ENCODE measurements around the gene DYNLRB2. TPM values are rescaled to one million over a fixed set of nuclear protein-coding genes. Genes with fewer than 3 reads are reported as not detected.

DYNLRB2 gene
- total and polyA plus RNA-seq, 4 donors, result 0.58 to 0.92 TPM; not detected in 2

- no peak for TF ChIP-seq SP1 (IDR thresholded peaks at IDR 0.05)
- no peak for TF ChIP-seq JUND (IDR thresholded peaks at IDR 0.05)
- TF ChIP-seq REST (IDR thresholded peaks at IDR 0.05), result no peak
- TF ChIP-seq NR2F2 (IDR thresholded peaks at IDR 0.05), result no peak
- TF ChIP-seq, protein P1, sequence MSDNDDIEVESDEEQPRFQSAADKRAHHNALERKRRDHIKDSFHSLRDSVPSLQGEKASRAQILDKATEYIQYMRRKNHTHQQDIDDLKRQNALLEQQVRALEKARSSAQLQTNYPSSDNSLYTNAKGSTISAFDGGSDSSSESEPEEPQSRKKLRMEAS (IDR thresholded peaks at IDR 0.05), result no peak
- TF ChIP-seq CTCF (IDR thresholded peaks at IDR 0.05; ENCODE audit: low read depth, low read length, missing input control), result no peak
- no peak for TF ChIP-seq RXRA (IDR thresholded peaks at IDR 0.05)
These were observed 13.2 kb downstream of the DYNLRB2 start for GRCh38 chr16:80554033-80554432.

GRCh38 chr16:80556481-80556880 lies 15.7 kb downstream of the DYNLRB2 start:
- Histone ChIP-seq H3K4me1 (ENCODE audit: control insufficient read depth in 4 of 4, insufficient read depth in 4 of 4, low read length in 3 of 4) (no peaks in the 10 kb centered on the region), H3K4me3 (ENCODE audit: low read depth in 1 of 3, low read length in 3 of 3) (no peak overlapping the region), H3K36me3 (ENCODE audit: control insufficient read depth in 4 of 4, insufficient read depth in 3 of 4, low read depth in 1 of 4, low read length in 3 of 4) (no peaks in the 10 kb centered on the region), H3K9ac (ENCODE audit: low read depth in 1 of 2, low read length in 2 of 2) (no peak overlapping the region), H3K27me3 (ENCODE audit: control insufficient read depth in 4 of 4, insufficient read depth in 4 of 4, low read length in 3 of 4) (no peaks in the 10 kb centered on the region), H3K27ac (ENCODE audit: low read depth in 1 of 2, low read length in 2 of 2) (no peak overlapping the region), H3K9me3 (ENCODE audit: control insufficient read depth in 4 of 4, low read length in 3 of 4) (no peaks in the 10 kb centered on the region)
- 52% methylated on average over 3 of the region's 3 CpGs for WGBS
- TF ChIP-seq, protein P2, sequence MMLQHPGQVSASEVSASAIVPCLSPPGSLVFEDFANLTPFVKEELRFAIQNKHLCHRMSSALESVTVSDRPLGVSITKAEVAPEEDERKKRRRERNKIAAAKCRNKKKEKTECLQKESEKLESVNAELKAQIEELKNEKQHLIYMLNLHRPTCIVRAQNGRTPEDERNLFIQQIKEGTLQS (IDR thresholded peaks at IDR 0.05), result no peak
- TF ChIP-seq, protein P3, sequence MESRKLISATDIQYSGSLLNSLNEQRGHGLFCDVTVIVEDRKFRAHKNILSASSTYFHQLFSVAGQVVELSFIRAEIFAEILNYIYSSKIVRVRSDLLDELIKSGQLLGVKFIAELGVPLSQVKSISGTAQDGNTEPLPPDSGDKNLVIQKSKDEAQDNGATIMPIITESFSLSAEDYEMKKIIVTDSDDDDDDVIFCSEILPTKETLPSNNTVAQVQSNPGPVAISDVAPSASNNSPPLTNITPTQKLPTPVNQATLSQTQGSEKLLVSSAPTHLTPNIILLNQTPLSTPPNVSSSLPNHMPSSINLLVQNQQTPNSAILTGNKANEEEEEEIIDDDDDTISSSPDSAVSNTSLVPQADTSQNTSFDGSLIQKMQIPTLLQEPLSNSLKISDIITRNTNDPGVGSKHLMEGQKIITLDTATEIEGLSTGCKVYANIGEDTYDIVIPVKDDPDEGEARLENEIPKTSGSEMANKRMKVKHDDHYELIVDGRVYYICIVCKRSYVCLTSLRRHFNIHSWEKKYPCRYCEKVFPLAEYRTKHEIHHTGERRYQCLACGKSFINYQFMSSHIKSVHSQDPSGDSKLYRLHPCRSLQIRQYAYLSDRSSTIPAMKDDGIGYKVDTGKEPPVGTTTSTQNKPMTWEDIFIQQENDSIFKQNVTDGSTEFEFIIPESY (IDR thresholded peaks at IDR 0.05), result no peak
- TF ChIP-seq HNF4A (conservative IDR thresholded peaks at IDR 0.05), result no peak
- no peak for DNase-seq (ENCODE audit: low spot score)

More at GRCh38 chr16:80554033-80554432, 13.2 kb downstream of the DYNLRB2 start:
- Histone ChIP-seq H3K36me3 (ENCODE audit: control insufficient read depth in 4 of 4, insufficient read depth in 3 of 4, low read depth in 1 of 4, low read length in 3 of 4) (no peaks in the 10 kb centered on the region), H3K27ac (ENCODE audit: low read depth in 1 of 2, low read length in 2 of 2) (no peak overlapping the region), H3K9me3 (ENCODE audit: control insufficient read depth in 4 of 4, low read length in 3 of 4) (no peaks in the 10 kb centered on the region), H3K9ac (ENCODE audit: low read depth in 1 of 2, low read length in 2 of 2) (no peak overlapping the region), H3K4me1 (ENCODE audit: control insufficient read depth in 4 of 4, insufficient read depth in 4 of 4, low read length in 3 of 4) (no peaks in the 10 kb centered on the region), H3K27me3 (ENCODE audit: control insufficient read depth in 4 of 4, insufficient read depth in 4 of 4, low read length in 3 of 4) (no peaks in the 10 kb centered on the region), H3K4me3 (ENCODE audit: low read depth in 1 of 3, low read length in 3 of 3) (no peak overlapping the region)
- DNase-seq (ENCODE audit: low spot score), result no peak
- 37% methylated on average over 2 of the region's 2 CpGs for WGBS
